MM.1S (cell line): ENCODE measurements around the gene GARNL3.

Source experiments
- CTCF ChIP-seq: fragments of 300-600 bp; sonication (generic); IDR thresholded peaks from 2 replicates; pipeline ENCODE4 v1.5.1; 2016; ENCODE audit warnings: antibody characterized with exemption, low read length, mixed read lengths
- EZH2 ChIP-seq: fragments of 300-600 bp; sonication (generic); optimal IDR thresholded peaks from 2 replicates; pipeline ENCODE3; 2017; ENCODE audit warnings: low read depth, mild to moderate bottlenecking, antibody characterized with exemption, low read length, mixed read lengths
- EZH2phosphoT487 ChIP-seq: fragments of 300-600 bp; sonication (generic); IDR thresholded peaks from 2 replicates; pipeline ENCODE4 v1.6.1; 2018; ENCODE audit warnings: antibody characterized with exemption, low read length

- TF ChIP-seq CTCF (no peak), EZH2 (no peak), EZH2phosphoT487 (no peak)
Observed at GRCh38 chr9:127314911-127315310, 50.3 kb downstream of the GARNL3 start.
